HG02571 (cell line): ENCODE data around the gene KCNAB1.

Experiments used
- ATAC-seq: cut with Tn5 transposase; IDR thresholded peaks from one replicate; pipeline ENCODE4 v1.9.1; 2021; ENCODE audit warnings: mild to moderate bottlenecking, moderate library complexity; ENCODE audit not compliant: unreplicated experiment

The KCNAB1 gene

DNA sequence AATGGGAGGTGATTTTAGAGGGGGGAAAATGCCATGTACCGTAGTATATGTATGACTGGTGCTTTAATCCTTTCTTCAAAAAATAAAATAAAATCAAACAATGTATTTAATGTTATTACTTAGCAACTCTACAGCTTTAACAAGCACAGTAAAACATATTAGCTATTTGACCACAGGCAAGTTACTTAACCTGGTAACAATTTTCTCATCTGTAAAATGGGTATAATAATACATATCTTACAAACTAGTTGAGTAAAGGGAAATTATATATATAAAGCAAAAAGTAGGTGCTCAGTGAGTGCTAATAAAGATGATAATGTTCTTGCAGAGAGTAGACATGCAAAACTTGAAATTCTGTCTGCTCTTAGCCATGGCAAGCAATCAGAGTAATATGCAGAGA is 406.7 kb downstream of the KCNAB1 start:
- ATAC-seq: no peak

GRCh38 chr3:156530980-156531379 is 410.6 kb downstream of the KCNAB1 start:
- no peak for ATAC-seq

GRCh38 chr3:156532730-156533129 is 412.4 kb downstream of the KCNAB1 start:
- no peak for ATAC-seq

GRCh38 chr3:156533205-156533604 is 412.8 kb downstream of the KCNAB1 start:
- ATAC-seq: no peak

GRCh38 chr3:156535162-156535627 is 414.8 kb downstream of the KCNAB1 start:
- no peak for ATAC-seq

GRCh38 chr3:156535798-156536197 is 415.4 kb downstream of the KCNAB1 start:
- no peak for ATAC-seq

DNA sequence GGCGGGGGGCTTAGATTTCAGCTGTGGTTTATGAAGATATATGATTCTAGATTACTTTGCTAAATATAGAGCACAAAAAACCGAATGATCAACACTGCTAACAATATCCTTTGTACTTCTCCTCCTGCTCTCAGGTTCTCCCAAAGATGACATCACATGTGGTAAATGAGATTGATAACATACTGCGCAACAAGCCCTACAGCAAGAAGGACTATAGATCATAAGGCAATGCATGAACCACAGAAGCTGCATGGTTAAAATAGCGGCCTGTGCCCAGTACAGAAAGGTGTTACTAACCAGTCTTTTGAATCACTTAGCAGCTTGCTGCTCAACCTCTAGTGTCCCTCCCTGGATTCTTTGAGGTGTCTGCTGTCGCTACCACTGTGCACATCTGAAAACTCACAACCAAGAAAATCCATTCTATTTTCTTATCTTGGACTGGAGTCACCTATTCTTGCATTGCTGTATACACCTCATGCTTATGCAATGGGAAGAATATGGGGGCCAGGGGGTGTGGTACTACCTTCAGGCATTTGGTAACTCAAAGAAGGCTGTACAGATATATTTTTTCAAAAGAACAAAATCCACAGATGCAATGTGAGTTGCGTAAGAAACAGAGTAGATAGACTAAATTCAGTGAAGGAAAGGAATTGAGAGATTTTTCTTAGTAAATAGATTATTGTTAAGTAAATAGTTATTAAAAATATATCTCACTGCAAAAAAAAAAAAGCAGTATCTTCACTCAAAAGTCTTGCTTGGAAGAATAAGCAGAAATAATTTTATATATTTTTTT is 416.3 kb downstream of the KCNAB1 start:
- ATAC-seq: no peak

GRCh38 chr3:156539051-156539450 is 418.7 kb downstream of the KCNAB1 start:
- ATAC-seq: no peak

- ATAC-seq: no peak
Observed at GRCh38 chr3:156539802-156540201, 419.4 kb downstream of the KCNAB1 start.

DNA sequence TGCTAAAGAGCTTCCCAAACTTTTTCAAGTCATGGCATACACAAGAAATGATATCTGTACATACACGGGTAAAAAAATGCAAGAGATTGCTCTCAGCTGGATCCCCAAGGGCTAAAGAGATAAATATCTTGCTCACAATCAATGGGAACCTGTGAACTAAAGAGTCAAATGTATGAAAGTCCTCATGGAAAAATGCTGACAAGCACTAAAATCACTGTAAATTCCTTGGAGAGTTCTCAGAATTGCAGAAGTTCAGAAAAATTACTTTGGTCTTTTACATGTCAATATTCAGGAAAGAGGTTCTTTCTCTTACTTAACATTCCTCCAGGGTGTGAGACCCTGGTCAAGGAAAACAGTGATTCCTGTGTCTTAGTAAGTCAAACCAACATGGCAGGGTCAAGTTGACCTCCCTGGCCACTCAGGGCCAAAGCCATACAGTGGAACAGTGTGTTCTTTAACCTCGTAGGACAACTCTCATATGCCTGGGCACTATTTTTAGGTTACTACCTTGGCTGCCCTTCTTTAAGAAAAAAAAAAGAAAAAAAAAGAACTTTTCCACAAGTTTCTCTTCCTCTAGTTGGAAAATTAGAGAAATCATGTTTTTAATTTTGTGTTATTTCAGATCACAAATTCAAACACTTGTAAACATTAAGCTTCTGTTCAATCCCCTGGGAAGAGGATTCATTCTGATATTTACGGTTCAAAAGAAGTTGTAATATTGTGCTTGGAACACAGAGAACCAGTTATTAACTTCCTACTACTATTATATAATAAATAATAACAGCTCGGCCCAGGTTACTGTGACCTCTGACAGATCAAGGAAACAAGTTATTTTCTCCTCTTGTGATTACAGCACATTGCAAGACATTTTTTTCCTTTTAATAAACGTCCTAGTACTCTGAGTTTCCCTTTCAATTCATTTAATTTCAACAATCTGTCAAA is 422.0 kb downstream of the KCNAB1 start:
- ATAC-seq: no peak

DNA sequence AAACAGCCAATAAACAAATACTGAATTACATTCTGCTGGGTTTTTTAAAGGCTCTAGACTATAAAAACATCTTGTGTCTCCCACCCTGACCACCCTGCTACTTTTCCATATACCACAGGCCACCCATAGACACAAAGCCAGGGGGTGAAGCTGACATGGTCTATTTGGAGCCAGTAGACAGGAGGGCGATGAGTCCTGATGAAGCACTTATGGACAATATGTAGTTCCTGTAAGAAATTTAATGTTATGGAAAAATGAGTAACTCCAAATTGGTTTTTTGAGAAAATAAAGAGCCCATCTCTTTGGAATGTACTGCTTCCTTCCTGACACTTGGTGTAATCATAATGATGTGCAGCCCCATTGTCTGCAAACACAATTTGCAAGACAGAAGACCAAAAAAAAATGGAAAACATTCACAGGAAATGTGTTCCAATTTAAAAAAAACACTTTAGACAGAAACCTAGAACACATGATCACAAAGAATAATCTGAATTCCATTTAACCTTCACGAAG is 422.7 kb downstream of the KCNAB1 start:
- no peak for ATAC-seq

- no peak for ATAC-seq
Observed at GRCh38 chr3:156547637-156548036, 427.3 kb downstream of the KCNAB1 start.

DNA sequence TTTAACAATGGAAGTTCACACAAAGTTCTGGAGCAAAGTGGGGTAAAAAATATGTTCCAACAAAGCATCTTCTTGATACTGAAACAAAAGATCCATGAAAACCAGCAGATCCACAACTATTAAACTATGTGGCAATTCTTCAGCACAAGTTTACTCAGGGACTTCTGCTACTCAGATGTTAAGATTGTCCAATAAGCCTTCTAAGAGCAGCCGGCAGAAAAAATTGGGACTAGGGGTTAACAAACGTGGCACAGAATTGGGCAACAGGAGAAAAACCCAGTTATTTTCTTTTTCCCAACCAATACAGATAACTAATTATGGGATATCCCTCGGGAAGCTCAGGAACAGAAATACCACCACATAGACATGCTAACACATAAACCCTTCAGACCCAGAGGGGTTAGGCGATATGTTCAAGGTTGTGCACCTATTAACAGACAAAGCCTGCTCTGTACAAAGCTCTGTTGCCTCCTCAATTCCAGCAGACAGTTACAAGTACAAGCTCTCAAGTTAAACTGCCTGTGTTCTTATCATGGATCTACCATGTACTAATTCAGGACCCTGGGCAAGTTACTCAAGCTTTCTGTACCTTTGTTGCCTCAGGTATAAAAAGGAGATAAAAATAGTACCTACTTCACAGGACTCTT is 427.8 kb downstream of the KCNAB1 start:
- no peak for ATAC-seq

- no peak for ATAC-seq
Observed at GRCh38 chr3:156548902-156549301, 428.5 kb downstream of the KCNAB1 start.

DNA sequence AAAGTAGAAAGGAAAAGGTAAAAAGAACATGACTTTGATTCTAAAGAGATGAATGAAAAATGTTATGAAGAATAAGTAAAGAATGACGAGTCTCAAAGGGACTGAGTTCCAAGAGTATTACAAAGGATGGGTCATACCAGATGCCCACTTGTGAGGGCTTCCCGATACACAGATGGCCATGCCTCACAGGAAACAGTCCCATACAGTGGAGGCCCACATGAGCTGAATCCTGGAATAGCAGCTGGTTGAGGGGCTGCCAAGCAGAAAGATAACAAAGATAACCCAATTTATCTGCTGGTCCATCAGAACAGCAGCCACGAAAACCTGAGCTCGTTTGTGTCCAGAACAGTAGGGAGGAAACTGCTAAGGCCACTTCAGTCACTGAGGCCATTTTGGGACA is 430.9 kb downstream of the KCNAB1 start:
- ATAC-seq: no peak

- no peak for ATAC-seq
Observed at GRCh38 chr3:156551746-156552145, 431.4 kb downstream of the KCNAB1 start.

DNA sequence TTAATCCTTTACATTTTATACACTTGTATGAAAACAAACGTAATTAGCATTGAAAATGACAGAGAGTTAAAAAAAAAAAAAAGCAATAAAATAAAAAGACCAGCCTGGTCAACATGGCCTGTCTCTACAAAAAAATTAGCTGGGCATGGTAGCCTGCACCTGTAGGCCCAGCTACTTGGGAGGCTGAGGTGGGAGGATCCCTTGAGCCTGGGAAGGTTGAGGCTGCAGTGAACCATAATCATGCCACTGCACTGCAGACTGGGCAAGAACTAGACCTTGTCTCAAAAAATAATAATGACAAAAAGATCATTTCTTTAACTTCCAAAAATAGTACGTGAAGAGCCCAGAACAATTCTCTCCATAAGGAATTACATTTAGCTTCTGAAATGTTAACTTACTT is 432.6 kb downstream of the KCNAB1 start:
- ATAC-seq: no peak

- no peak for ATAC-seq
Observed at GRCh38 chr3:156553705-156554356, 433.5 kb downstream of the KCNAB1 start.

- ATAC-seq: no peak
Observed at GRCh38 chr3:156554515-156554841, 434.1 kb downstream of the KCNAB1 start.

DNA sequence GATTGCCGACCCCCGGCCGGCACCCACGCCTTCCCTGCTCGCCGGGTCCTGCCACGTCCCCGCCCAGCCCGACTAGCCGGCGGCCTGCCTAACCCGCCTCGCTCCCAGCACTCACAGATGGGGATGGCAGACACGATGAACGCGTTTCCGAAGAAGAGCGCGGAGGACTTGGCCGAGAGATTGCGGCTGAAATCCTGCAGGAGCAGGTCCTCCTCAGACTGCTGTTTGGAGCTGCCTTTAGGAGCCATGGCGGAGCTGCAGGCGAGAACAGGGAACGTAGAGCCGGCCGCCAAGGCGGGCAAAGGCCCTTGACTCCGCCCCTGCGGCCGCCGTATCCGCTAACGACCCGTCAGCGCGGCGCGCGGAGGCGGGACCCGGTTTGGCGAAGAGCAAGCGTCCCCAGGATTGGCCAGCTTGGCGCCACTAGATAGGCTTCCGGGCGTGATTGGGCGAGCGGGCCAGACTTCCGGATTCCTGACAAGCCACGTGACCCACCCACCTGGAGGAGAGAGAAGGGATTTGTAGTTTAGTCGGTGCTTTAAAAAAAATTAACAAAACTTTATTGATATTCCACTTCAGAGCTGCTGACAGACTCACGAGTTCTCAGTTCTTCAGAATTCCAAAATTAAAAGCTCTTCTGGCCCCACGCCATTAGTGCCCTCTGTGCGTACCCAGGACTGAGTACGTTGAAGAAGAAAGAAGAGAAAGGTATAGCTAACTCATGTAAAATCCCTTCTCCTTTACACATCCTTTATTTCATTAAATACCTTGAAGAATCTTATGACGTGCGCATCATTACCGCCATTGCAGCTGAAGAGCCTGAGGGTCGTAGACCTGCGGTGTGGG is 434.7 kb downstream of the KCNAB1 start, which contains the start of gene SSR3:
Gene SSR3 (minus strand): TSS at position 276 of the 846 bp plus-strand sequence. CDS start 28 bp downstream, at position 248.
- ATAC-seq: peak; percentile 99
